Measurements from ENCODE around the gene ADAM19.

The ADAM19 gene

DNA sequence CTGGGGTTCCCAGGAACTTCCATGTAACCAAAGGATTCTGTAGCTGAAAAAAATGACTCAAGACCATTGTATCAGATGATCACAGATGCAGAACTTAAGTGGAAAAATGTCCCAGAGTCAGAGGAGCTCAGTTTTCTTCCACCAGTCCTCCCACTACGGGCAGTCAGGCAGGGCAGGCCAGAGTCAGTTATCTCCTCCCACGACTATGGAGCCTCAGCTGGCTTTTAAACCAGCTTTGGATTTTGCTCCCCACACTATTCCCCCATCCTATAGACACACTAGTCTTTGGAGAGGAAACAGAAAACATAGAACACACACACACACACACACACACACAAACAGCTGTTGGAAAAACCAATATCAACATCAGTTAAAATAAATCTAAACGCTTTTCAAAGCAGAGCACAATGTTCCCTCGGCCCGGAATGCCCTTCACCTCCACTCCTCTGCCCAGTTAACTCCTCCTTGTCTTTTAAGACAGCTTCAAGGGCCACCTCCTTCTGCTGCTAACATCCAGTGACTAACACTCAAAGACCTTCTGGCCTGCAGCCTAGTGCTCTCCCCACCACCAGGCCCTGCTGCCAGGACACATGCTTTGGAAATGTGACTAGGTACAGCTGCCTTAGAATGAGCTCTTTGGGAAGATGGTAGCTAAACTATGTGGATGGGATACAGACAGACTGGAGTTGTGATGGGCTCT, 58.8 kb downstream of the ADAM19 start:
- H3K4me3 ChIP-seq (ENCODE audit: low read depth, low read length): no peak overlapping the region
- TF ChIP-seq, protein P1, sequence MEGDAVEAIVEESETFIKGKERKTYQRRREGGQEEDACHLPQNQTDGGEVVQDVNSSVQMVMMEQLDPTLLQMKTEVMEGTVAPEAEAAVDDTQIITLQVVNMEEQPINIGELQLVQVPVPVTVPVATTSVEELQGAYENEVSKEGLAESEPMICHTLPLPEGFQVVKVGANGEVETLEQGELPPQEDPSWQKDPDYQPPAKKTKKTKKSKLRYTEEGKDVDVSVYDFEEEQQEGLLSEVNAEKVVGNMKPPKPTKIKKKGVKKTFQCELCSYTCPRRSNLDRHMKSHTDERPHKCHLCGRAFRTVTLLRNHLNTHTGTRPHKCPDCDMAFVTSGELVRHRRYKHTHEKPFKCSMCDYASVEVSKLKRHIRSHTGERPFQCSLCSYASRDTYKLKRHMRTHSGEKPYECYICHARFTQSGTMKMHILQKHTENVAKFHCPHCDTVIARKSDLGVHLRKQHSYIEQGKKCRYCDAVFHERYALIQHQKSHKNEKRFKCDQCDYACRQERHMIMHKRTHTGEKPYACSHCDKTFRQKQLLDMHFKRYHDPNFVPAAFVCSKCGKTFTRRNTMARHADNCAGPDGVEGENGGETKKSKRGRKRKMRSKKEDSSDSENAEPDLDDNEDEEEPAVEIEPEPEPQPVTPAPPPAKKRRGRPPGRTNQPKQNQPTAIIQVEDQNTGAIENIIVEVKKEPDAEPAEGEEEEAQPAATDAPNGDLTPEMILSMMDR (IDR thresholded peaks at IDR 0.05; ENCODE audit: borderline replicate concordance, insufficient read depth, low read depth, low read length): no peak

DNA sequence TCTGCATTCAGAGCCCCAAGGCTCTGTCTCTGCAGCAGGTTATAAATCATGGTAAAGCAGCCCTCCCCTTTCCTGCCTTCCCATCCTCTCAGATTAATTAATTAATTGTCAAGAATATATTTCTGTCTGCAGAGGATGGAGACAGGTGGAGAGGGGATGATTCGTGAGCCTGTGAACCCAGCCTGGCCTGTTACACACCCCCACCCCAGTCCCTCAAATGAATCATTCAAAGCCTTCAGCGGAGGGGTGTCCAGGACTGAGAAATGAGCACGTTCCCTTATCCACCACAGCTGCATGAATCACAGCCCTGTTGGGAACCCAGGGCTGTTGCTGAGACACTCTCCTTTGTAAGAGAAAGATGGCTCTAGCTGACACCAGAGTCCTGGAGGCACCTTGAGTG, 59.6 kb downstream of the ADAM19 start:
- TF ChIP-seq, protein P1 (IDR thresholded peaks at IDR 0.05; ENCODE audit: borderline replicate concordance, insufficient read depth, low read depth, low read length): no peak

DNA sequence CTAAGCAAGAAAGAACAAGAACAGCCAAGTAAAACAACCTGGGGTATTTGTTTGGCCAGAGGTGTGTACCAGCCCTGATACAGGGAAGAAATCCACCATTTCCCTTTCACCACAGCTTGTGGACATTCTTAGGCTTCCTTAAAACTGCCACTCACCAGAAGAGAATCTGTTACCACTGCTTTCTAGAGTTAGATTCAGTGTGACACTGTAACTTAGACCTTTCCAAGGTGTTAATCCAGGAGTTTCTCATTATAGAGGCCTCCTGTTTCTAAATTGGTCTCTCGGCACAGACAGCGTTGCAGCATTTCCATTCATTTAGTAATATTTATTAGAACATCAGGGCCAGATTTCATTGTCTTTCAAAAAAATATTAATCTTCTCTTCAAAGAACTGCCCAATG, 60.6 kb downstream of the ADAM19 start:
- H3K4me3 ChIP-seq (ENCODE audit: low read depth, low read length): no peak overlapping the region
- TF ChIP-seq, protein P1 (IDR thresholded peaks at IDR 0.05; ENCODE audit: borderline replicate concordance, insufficient read depth, low read depth, low read length): no peak

More for the DNA sequence above, 59.6 kb downstream of the ADAM19 start:
- H3K4me3 ChIP-seq (ENCODE audit: low read depth, low read length): no peak overlapping the region

DNA sequence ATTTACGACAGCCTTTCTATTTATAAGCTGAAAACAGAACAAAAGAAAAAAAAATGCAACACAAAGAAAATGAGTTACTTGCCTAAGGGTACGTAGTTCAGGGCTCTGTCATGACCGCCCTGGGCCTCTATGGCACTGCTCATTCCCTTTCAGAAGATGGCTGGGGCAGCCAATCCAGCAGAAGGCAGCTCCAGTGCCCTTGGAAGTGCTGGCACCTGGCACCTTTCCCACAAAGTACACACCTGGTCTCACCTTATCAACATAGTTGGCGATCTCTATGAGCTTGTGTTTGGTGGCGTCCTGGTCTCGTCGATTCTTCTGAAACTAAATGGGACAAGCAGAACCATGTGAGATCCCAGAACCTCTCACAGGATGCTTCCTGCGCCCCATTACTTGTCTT, 62.4 kb downstream of the ADAM19 start:
- H3K4me3 ChIP-seq (ENCODE audit: low read depth, low read length): no peak overlapping the region
- TF ChIP-seq, protein P1 (IDR thresholded peaks at IDR 0.05; ENCODE audit: borderline replicate concordance, insufficient read depth, low read depth, low read length): no peak

DNA sequence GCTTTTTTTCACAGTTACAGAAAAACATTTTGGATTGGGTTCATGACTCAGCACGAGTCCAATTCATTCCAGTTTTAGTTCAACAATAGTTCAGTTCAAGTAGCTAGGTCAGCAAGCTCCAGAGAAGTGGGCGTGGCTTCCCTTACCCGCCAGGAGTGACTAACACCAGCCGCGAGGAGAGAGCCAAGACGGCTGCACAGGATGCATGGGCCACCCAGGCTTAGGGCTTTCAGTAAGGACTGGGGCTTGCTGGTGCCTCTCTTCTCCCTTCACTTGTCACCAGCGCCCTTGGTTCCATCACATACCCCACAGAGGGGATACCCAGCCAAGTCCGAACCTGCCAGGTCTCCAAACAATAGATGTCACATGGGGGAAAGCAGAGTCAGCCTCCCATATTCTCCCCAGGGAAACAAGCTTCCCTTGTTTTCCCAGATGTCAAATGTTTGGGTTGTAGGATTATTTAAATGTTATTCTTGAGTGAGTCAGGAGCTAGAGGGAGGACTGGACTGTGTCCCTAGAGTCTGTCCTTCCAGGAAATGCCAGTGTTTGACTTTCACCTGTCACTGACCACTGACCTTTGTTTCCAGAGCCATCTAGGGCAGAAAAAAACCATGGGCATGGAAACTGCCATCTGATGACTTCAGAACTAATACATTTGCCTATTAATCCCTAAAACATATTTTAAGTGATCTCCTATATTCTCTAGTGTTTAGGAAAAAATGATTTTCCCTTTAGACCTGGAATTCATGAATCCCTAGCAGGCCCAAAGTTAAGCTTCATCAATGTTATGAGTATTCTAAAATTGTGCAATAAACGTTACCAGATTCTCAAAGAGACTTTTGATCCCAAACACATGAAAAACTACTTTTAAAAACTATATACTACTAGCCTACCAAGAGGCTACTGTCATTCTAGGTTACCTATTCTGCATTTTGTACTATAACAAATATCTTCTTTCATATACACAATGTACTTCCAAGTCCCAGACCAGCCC, 63.6 kb downstream of the ADAM19 start:
- TF ChIP-seq, protein P1 (IDR thresholded peaks at IDR 0.05; ENCODE audit: borderline replicate concordance, insufficient read depth, low read depth, low read length): no peak
- no peak overlapping the region for H3K4me3 ChIP-seq (ENCODE audit: low read depth, low read length)

DNA sequence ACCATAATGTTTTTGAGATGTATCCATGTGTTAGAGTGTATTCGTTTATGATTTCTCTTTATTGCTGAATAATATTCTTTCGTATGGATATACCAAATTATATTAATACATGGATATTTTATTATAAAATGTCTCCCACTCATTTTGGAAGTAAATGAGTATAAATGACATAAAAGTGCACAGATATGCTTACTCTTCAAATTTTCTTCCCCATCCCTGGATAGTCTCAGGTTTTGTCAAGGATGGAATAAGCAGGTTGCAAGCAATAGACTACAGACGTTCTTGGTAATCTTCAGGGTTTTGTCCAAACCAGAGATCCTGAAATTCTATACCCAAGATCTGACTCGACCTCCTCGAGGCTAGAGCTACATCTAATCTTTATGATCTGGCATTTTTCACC, 64.9 kb downstream of the ADAM19 start:
- TF ChIP-seq, protein P1 (IDR thresholded peaks at IDR 0.05; ENCODE audit: borderline replicate concordance, insufficient read depth, low read depth, low read length): no peak
- no peak overlapping the region for H3K4me3 ChIP-seq (ENCODE audit: low read depth, low read length)

Data from GM12875 (cell line).